A549 (cell line): ENCODE results near the gene PEX16. TPM values are rescaled to one million over a fixed set of nuclear protein-coding genes. Genes with fewer than 3 reads are reported as not detected.

Experiments used
- ATAC-seq, 2 experiments: fragments of 200-7000 bp in 1 of 2; fragments of >200 bp in 1 of 2; cut with Nextera tagmentation in 1 of 2; cut with Tn5 transposase in 1 of 2; 3 replicates each; pipeline versions ENCODE4 v1.8.0 to v1.9.1; 2018 to 2020; ENCODE audit warnings: mild to moderate bottlenecking in 1 of 2, moderate library complexity in 1 of 2
- CTCF ChIA-PET: fragments of 300-600 bp; sonication (Branson Sonifier 250); formaldehyde crosslinking; extraction: SDS; loops from one replicate; lab custom pipeline; 2021; ENCODE audit warnings: antibody characterized with exemption, inconsistent platforms; lab: Yijun Ruan, JAX
- POLR2A ChIA-PET: fragments of 350-600 bp; formaldehyde crosslinking; extraction: SDS; loops from one replicate; lab custom pipeline; 2021; ENCODE audit warnings: antibody characterized with exemption, inconsistent platforms; lab: Yijun Ruan, JAX
- DNase-seq, 2 experiments: peaks; one replicate each; pipeline versions ENCODE4 v3.0.0 to v3.0.0-alpha.2; 2011 to 2016; ENCODE audit warnings: low read depth in 1 of 2, low spot score in 1 of 2
- FAIRE-seq: peaks from 2 replicates; lab custom pipeline; 2011; peaks lifted over from hg19 to GRCh38; lab: Jason Lieb, UNC
- H3K27ac ChIP-seq, 2 experiments: fragments of >200 bp; sonication (Bioruptor Twin); formaldehyde crosslinking; 3 replicates each; pipeline ENCODE4 v1.5.1; 2016 to 2017
- H3K4me1 ChIP-seq: fragments of >200 bp; sonication (Bioruptor Twin); formaldehyde crosslinking; 3 replicates; pipeline ENCODE4 v1.6.1; 2016
- H3K4me2 ChIP-seq: fragments of >200 bp; sonication (Bioruptor Twin); formaldehyde crosslinking; 3 replicates; pipeline ENCODE4 v1.6.1; 2016
- H3K4me3 ChIP-seq: fragments of >200 bp; sonication (Bioruptor Twin); formaldehyde crosslinking; 3 replicates; pipeline ENCODE4 v1.5.1; 2016
- H3K9me3 ChIP-seq: fragments of >200 bp; sonication (Bioruptor Twin); formaldehyde crosslinking; 3 replicates; pipeline ENCODE4 v1.6.1; 2016
- E2F6 ChIP-seq: IDR thresholded peaks from 2 replicates; pipeline ENCODE4 v1.6.1; 2012; ENCODE audit warnings: low read depth, borderline replicate concordance
- EHMT2 ChIP-seq: fragments of 200-600 bp; sonication (generic); IDR thresholded peaks from 2 replicates; pipeline ENCODE4 v1.6.1; 2016; ENCODE audit warnings: antibody characterized with exemption, low read depth, mild to moderate bottlenecking, moderate library complexity
- ELK1 ChIP-seq: fragments of 150-350 bp; IDR thresholded peaks from 2 replicates; pipeline ENCODE4 v1.6.1; 2014; ENCODE audit warnings: low read depth, mild to moderate bottlenecking, low read length
- EP300 ChIP-seq, 2 experiments: fragments of >200 bp; sonication (Bioruptor Twin); formaldehyde crosslinking; IDR thresholded peaks; 2 replicates in 1 of 2; 3 replicates in 1 of 2; pipeline ENCODE4 v1.6.1; 2016 to 2017
- ESRRA ChIP-seq: fragments of 150-350 bp; IDR thresholded peaks from 2 replicates; pipeline ENCODE4 v1.6.1; 2014; ENCODE audit warnings: mild to moderate bottlenecking, low read length, borderline replicate concordance
- FOXS1 ChIP-seq: fragments of 250-450 bp; sonication (Bioruptor Pico); IDR thresholded peaks from 2 replicates; pipeline ENCODE4 v1.5.0; 2020; ENCODE audit warnings: mild to moderate bottlenecking, moderate library complexity
- GATA3 ChIP-seq: IDR thresholded peaks from 2 replicates; pipeline ENCODE4 v1.6.1; 2012; ENCODE audit warnings: borderline replicate concordance
- HDAC2 ChIP-seq: fragments of 200-600 bp; sonication (generic); IDR thresholded peaks from 2 replicates; pipeline ENCODE4 v1.6.1; 2016
- HMGXB4 ChIP-seq: fragments of 250-450 bp; sonication (Bioruptor Pico); IDR thresholded peaks from 2 replicates; pipeline ENCODE4 v1.5.0; 2021; ENCODE audit warnings: mild to moderate bottlenecking, moderate library complexity, borderline replicate concordance
- HOXB13 ChIP-seq: fragments of 250-450 bp; sonication (Bioruptor Pico); IDR thresholded peaks from 2 replicates; pipeline ENCODE4 v1.5.0; 2020; ENCODE audit warnings: low read depth, mild to moderate bottlenecking, moderate library complexity
- HOXB5 ChIP-seq: fragments of 250-450 bp; sonication (Bioruptor Pico); IDR thresholded peaks from 2 replicates; pipeline ENCODE4 v1.5.0; 2020; ENCODE audit warnings: mild to moderate bottlenecking, moderate library complexity
- NR3C1 ChIP-seq: fragments of >200 bp; sonication (Bioruptor Twin); formaldehyde crosslinking; IDR thresholded peaks from 3 replicates; pipeline ENCODE4 v1.6.1; 2017
- PBX3 ChIP-seq: IDR thresholded peaks from 2 replicates; pipeline ENCODE4 v1.6.1; 2012
- PHF8 ChIP-seq: fragments of 200-600 bp; sonication (generic); IDR thresholded peaks from 2 replicates; pipeline ENCODE4 v1.6.1; 2016; ENCODE audit warnings: low read depth, mild to moderate bottlenecking, antibody characterized with exemption, moderate library complexity, borderline replicate concordance
- RARB ChIP-seq: fragments of 250-450 bp; sonication (Bioruptor Pico); IDR thresholded peaks from 2 replicates; pipeline ENCODE4 v1.8.0; 2021; ENCODE audit warnings: mild to moderate bottlenecking, moderate library complexity
- REST ChIP-seq: fragments of 200-600 bp; sonication (generic); IDR thresholded peaks from 2 replicates; pipeline ENCODE4 v1.6.1; 2016; ENCODE audit warnings: antibody characterized with exemption, mild to moderate bottlenecking, moderate library complexity
- SMC3 ChIP-seq: fragments of >200 bp; sonication (Bioruptor Twin); formaldehyde crosslinking; IDR thresholded peaks from 3 replicates; pipeline ENCODE4 v1.6.1; 2018; ENCODE audit warnings: inconsistent platforms
- SREBF2 ChIP-seq: fragments of 450-650 bp; IDR thresholded peaks from 2 replicates; pipeline ENCODE4 v1.6.1; 2014; ENCODE audit warnings: mild to moderate bottlenecking, moderate library complexity
- ZC3H11A ChIP-seq: fragments of 450-650 bp; IDR thresholded peaks from 2 replicates; pipeline ENCODE4 v1.6.1; 2014; ENCODE audit warnings: antibody characterized with exemption, mild to moderate bottlenecking
- ZFP36 ChIP-seq: fragments of 450-650 bp; IDR thresholded peaks from 2 replicates; pipeline ENCODE4 v1.6.1; 2014; ENCODE audit warnings: borderline replicate concordance; ENCODE audit not compliant: partially characterized antibody
- WGBS: methylation state at CpG from one replicate; pipeline ENCODE4 v1.1.6; 2017; ENCODE audit errors: missing lambda C conversion rate; 5-methylcytosine and 5-hydroxymethylcytosine counted together
- polyA plus RNA-seq, 4 experiments: library from polyadenylated mRNA; depleted of rRNA in 3 of 4; stranded (reverse); fragments of >200 nt; fragmentation: RNase III in 1 of 4; extraction: RNeasy Plus Mini Kit Qiagen cat#74134 plus additional on column Dnase treatment in 1 of 4; gene quantifications; 2 replicates in 3 of 4; 3 replicates in 1 of 4; pipeline ENCODE4 v1.2.3, GENCODE V29; 2011 to 2017

Gene PEX16
- polyA plus RNA-seq, 2 of the 4 experiments (the other 2 are of a cell fraction): 18.2 to 20.2 TPM

- Histone ChIP-seq H3K27ac (peak within 1 kb of the TSS in 1 of 2 experiments; percentile 52; a peak in 2 of 6 replicates), H3K4me2 (peak within 1 kb of the TSS; percentile 76), H3K4me1 (peaks cover 18% of the 10 kb centered on the region), H3K4me3 (peak within 1 kb of the TSS; percentile 59), H3K9me3 (no peaks in the 10 kb centered on the region)
- ATAC-seq: peak; percentile 60 to 75
- ChIA-PET POLR2A (no interaction called here), CTCF (interaction anchor here (5.6 kb wide), 1 partner anchor 13 kb away, joined by 39 read pairs; no protein-coding TSS in a partner anchor)
- 41% methylated on average over 7 of the region's 73 CpGs for WGBS
- FAIRE-seq: no peak
- peak in 1 of 2 experiments; percentile 27 for DNase-seq
- TF ChIP-seq NR3C1: no peak
- TF ChIP-seq RARB (CRISPR knock-in tag): no peak
- no peak for TF ChIP-seq ESRRA
- no peak for TF ChIP-seq ZC3H11A
- no peak for TF ChIP-seq GATA3
- peak; percentile 90 for TF ChIP-seq REST
- TF ChIP-seq EHMT2: peak; percentile 82
- TF ChIP-seq HOXB5: no peak
- no peak for TF ChIP-seq ZFP36
- TF ChIP-seq SREBF2: no peak
- no peak; the same call in 1 of the 2 replicates for TF ChIP-seq HDAC2
- no peak for TF ChIP-seq HMGXB4
- 0 out of 2 replicates have a peak, but pooled peaks have one; percentile 29 for TF ChIP-seq FOXS1 (CRISPR knock-in tag)
- no peak for TF ChIP-seq HOXB13 (CRISPR knock-in tag)
These were observed 32.3 kb downstream of the PEX16 start, which contains the start of gene MAPK8IP1 for GRCh38 chr11:45885274-45885920. MAPK8IP1 (plus strand) TSS chr11:45885651; CDS start chr11:45885821, 170 bp downstream.

GRCh38 chr11:45884596-45885185, 33.0 kb downstream of the PEX16 start:
- ChIA-PET CTCF (interaction anchor here (2.1 to 5.6 kb wide), 2 partner anchors 12 to 22 kb away, joined by 6 to 39 read pairs; no protein-coding TSS in a partner anchor), POLR2A (no interaction called here)
- ATAC-seq (no peak), DNase-seq (no peak), FAIRE-seq (no peak)
- Histone ChIP-seq H3K27ac (no peak overlapping the region), H3K4me1 (peaks cover 25% of the 10 kb centered on the region), H3K9me3 (no peaks in the 10 kb centered on the region), H3K4me3 (no peak overlapping the region; the same call in 2 of the 3 replicates), H3K4me2 (no peak overlapping the region; the same call in 2 of the 3 replicates)
- WGBS: 79% methylated on average over 10 of the region's 10 CpGs
- no peak for TF ChIP-seq E2F6
- TF ChIP-seq RARB (CRISPR knock-in tag): no peak
- TF ChIP-seq SMC3: no peak
- no peak for TF ChIP-seq HMGXB4
- no peak for TF ChIP-seq GATA3
- no peak for TF ChIP-seq PBX3
- no peak for TF ChIP-seq ELK1
- no peak for TF ChIP-seq EP300 (IDR thresholded peaks at IDR 0.05)
- no peak for TF ChIP-seq HDAC2
- no peak for TF ChIP-seq REST
- TF ChIP-seq PHF8: no peak
